GM19467 (cell line): ENCODE data around the gene DYNLL1.
"Not testable (repeated sequence)": the region's sequence is repeated elsewhere in the genome, so short reads cannot be mapped to it uniquely, and the experiment has no call there.

ENCODE experiments used
- ATAC-seq: cut with Tn5 transposase; IDR thresholded peaks from one replicate; pipeline ENCODE4 v1.9.1; 2021; ENCODE audit warnings: mild to moderate bottlenecking, moderate library complexity; ENCODE audit not compliant: unreplicated experiment

The DYNLL1 gene

DNA sequence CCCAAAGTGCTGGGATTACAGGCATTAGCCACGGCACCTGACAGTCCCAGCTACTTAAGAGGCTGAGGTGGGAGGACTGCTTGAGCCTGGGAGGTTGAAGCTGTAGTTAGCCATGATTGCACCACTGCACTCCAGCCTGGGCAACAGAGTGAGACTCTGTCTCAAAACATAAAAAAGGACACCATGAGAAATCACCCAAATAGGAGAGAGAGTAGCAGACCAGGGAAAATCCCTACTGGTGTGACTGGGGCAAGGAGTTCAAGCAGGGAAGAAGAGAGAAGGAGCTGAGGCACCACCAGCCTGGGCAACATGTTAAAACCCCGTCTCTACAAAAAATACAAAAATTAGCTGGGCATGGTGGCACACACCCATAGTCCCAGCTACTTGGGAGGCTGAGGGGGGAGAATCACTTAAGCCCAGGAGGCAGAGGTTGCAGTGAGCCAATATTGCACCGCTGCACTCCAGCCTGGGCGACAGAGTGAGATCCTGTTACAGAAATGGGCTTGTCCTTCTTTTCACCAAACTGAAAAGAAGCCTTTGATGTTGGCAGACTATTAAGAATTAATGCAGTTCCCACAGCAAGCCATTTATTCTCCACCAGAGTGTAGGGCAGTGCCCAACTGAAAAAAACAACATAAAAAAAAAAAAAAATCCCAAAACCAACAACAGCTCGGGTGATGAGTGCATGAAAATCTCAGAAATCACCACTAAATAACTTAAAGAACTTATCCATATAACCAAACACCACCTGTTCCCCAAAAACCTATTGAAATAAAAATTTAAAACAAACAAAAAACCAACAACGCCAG lies 21.9 kb upstream of the DYNLL1 start:
- no peak for ATAC-seq

DNA sequence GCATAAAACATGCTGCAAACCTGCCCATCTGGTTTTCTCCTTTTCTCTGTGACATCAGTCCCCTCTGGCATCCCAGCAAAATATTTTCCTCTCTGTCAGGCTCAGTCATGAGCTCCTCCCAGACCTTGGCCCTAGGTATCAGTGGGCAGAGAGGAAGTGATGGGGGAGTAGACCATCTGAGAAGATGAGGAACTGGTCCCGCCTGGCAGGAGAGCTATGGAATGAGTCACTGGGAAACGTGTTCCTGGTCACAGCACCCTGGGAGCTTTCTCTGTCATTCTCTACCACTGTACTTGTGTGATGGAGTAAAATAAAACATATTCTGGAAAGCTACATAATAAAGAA lies 21.3 kb upstream of the DYNLL1 start:
- no peak for ATAC-seq

GRCh38 chr12:120475643-120476042 lies 20.3 kb upstream of the DYNLL1 start:
- ATAC-seq, result no peak

DNA sequence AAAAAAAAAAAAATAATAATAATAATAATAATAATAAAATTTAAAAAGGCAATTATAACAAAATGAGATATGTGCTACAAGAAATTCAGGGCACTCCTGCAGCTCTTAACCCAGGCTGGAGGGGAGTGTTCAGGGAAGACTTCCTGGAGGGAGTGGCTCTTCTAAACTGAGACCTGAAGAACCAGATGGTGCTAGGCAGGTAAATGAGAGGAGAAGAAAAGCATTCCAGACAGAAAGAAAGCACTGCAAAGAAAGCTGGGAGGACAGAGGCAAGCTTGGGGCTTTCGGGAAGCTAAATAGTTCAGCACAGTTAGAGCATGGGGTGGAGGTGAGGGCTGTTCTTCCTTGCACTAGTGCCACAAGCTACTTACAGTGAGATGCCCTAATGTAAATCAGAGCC lies 16.5 kb upstream of the DYNLL1 start:
- no peak for ATAC-seq

DNA sequence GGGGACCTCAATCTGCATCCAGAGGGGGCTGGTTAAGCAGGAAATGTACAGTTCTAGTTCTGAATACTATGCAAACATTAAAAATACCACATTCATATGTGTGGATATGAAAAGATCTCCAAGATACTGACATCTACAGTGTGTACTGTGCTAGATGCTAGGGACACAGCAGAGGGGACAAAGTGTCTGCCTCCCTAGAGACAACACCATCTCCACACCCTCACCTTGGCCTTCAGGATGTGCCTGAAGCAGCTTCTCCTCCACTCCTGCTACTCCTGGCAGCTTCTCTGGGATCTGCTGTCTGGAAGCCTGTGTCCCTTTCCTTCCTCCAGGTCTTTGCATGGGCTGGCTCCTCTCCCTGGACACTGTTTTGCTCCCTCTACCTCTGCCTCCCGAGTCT lies 15.7 kb upstream of the DYNLL1 start:
- no peak for ATAC-seq

DNA sequence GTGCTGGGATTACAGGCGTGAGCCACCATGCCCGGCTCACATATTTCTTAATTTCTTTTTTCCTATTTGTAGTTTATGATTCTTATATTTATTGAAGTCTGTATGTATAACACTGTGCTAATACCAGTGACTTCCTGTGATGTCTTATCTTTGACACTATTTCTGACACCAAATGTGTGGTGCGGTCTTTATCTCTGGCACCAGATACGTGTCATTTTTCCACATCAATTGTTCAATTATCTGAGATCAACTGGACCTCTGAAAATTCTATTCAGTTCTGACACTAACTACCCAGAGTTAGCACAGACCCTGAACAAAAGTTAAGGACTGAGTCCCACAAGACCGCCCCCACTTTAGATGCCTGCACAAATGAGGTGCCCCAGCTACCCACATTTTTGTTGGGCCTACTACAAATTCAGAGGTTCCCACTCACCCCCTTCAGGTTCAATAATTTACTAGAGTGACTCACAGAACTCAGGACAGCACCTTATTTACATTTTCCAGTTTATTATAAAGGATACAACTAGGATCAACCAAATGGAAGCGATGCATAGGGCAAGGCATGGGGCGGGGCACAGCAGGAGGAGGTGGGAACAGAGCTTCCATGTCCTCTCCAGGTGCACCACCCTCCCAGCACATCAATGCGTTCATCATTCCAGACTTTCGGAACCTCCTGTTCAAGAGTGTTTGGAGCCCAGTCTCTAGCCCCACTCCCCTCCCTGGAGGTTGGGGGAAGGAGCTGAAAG lies 14.7 kb upstream of the DYNLL1 start:
- ATAC-seq, result no peak

- ATAC-seq, result no peak
Measured at GRCh38 chr12:120483621-120484020, 12.3 kb upstream of the DYNLL1 start.

- ATAC-seq, result no peak
Measured at GRCh38 chr12:120485961-120486881, 9.7 kb upstream of the DYNLL1 start.

DNA sequence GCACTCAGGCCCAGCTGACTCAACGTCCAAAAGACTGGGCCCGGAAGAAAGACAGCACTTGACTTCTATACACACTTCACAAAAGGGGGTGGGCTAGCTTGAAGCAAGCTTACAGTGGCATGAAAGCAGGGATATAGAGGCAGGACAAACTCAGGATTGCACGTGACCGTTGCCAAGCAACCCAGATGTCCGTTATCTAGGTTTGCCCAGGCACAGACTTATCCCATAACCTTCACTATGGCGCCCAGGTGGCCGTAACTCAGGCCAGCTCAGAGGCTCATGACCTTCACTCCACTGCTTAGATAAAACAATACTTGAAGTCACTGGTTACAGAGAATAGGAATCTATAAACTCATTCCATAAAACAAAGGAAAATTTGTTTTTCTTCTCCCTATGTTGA lies 8.4 kb upstream of the DYNLL1 start:
- ATAC-seq, result not testable (repeated sequence)

GRCh38 chr12:120488057-120488640 lies 7.8 kb upstream of the DYNLL1 start:
- no peak for ATAC-seq

- ATAC-seq, result no peak
Measured at GRCh38 chr12:120489018-120489417, 6.9 kb upstream of the DYNLL1 start.

DNA sequence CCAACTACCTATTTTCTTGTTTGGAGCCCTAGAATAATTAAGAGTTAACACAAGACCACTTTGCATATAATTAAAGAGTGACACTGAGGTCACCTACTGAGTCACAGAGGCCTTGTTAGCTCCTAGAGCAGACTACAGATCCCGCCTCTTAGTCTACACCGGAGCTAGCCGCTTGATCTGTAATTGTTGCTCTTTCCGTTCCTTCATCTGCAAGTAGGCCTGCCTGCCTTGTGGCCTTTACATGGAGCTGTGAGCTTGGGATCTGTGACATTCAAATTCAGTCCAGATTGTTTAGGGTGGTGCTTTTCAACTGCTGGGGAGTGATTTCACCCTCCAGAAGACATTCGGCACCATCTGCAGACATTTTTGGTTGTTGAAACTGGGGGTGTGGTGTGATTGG lies 5.6 kb upstream of the DYNLL1 start:
- no peak for ATAC-seq

DNA sequence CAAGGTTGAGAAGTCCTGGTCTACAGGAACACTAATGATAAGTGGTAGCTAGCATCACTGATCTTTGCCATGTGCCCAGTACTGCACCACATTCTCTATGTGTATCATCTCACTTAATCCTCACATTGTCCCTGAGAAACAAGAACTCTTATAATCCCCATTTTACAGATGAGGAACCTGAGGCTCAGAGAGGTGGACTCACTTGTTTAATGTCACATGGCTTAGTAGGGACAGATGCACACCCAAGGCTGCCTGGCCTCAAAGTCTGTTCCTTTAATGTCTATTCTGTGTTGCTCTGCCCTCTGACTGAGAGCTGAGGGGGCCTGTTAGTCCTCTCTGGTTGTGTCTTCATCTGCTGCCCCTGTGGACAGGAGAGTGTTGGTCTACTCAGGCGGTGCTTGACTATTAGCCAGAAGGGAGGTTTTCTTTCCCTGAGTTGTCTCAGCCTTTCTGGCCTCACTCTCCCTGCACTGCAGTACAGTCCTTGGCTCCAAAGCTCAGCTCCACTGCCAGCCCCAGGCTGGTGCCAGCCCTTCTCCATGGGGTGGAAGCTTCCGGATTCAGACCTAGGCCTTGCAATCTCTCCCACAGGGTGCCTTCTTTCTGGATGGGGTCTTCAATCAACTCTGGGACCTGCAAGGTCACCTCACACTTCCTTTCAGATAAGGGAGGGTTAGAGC lies 4.9 kb upstream of the DYNLL1 start:
- ATAC-seq, result no peak

DNA sequence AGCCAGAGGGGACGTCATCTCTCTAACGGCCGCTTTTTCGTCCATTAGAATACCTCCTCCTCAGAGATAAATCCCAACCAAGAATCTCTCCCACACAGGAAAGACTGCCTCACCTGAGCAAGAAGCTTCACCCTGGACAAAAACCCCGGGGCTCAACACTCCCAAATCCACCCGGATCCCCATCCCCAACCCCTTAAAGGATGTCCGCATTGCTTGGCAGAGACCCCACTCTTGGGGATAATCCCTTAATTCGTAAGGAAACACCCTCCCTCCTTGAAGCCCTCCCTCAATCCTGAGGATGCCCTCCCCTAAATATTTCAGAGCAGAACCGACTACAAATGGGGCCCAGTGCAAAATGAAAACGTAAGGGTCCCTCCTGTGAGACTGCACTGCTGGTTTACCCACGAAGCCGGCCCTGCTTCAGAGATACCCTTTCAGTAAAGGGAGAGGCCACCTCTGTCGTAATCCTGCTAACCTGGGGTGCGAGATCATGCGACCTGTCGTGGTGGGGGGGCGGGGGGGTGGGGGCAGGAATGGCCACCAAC lies 655 bp upstream of the DYNLL1 start:
- no peak for ATAC-seq

DNA sequence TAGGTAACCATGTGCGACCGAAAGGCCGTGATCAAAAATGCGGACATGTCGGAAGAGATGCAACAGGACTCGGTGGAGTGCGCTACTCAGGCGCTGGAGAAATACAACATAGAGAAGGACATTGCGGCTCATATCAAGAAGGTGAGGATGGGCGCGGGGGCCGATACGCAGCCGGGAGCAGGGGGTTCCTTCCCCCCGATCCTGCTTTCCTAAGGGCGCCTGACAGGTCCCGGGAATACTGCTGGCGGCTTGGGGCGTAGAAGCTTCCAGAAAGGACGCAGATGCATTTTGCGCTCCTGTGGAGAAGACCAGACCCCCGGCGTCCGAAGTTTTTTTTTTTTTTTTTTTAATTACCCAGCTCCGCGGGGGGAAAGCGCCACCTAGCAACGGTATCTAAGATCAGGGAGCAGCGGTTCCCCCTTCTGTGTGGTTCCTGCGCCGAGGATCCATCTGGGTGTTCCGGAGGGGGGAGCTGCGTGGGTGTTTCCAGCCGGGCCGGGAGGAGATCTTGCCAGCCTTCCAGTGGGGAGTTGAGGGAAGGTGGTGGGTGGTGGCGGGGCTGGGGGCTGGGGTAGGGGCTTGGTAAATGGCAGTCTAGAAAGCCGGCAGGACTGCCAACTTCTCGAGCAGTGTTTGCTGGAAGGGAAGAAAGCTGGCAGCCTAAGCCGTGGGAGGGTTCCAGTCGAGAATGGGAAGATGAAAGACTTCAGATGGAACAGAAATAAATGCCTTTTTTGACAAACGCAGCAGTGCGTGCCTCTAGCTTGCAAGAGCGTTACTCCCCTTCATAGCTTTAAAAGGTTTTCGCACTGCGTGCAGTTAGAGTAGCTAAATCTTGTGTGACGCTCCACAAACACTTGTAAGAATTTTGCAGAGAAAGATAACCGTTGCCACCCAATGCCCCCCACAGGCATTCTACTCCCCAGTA lies 764 bp downstream of the DYNLL1 start:
- ATAC-seq, result peak; percentile 17

DNA sequence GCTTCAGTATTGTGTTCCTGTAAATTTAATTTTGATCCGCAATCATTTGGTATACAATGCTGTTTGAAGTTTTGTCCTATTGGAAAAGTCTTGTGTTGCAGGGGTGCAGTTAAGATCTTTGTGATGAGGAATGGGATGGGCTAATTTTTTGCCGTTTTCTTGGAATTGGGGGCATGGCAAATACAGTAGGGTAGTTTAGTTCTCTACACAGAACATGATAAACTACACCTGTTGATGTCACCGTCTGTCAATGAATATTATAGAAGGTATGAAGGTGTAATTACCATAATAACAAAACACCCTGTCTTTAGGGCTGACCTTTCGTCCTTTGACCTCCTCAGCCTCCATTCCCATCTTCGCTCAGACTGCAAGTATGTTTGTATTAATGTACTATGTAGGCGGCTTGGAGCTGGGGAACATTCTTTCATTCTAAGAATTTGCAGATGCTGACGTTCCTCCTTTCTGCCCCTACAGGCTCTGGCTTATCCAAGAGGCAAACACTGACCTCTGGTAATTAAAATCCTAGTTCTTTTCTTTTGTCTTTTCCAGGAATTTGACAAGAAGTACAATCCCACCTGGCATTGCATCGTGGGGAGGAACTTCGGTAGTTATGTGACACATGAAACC lies 1.7 kb downstream of the DYNLL1 start:
- ATAC-seq, result no peak

DNA sequence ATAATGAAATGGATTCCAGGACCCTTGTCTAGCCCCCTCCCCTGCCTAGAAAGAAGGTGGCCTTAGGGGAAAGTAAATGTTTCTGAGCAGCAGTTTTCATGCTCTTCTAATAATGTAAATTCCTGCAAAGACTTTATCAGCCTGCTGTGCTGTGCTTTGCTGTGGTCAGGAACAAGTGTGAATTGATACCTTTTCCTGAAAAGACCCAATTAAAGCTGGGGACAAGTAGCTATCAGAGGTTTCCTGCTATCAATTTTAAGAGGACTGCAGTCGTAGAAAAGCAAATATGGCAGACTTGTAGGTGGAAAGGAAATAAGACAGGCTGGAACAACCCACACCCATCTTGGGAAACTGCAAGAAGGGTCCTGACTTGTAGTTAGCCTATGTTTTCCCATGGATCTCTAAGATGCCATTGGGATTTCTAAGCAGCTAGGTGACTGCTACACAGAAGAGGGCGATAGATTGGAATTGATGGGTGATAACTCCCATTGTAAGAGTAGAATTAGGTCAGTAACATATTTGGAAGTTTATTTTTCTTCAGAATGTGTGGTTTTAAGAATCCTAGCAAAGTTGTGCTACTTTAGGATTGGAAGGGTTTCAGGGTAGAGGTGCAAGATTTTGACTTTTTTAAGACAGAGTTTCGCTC lies 3.1 kb downstream of the DYNLL1 start:
- ATAC-seq, result no peak

GRCh38 chr12:120500581-120500980 lies 4.7 kb downstream of the DYNLL1 start:
- ATAC-seq, result no peak
